Osteoblast (primary cell): ENCODE data around the gene DPP10. TPM values are rescaled to one million over a fixed set of nuclear protein-coding genes. Genes with fewer than 3 reads are reported as not detected.

ENCODE experiments used
- DNase-seq: peaks from one replicate; pipeline ENCODE4 v3.0.0; 2011; ENCODE audit warnings: low spot score, mixed read lengths; ENCODE audit not compliant: insufficient read length; ENCODE audit errors: missing footprints
- H2AFZ ChIP-seq: 2 replicates; pipeline ENCODE4 v1.6.0; 2011; ENCODE audit warnings: mild to moderate bottlenecking, low read length
- H3K27ac ChIP-seq: 2 replicates; pipeline ENCODE4 v1.5.1; 2011; ENCODE audit warnings: mild to moderate bottlenecking, low read depth, low read length, moderate library complexity
- H3K27me3 ChIP-seq: 2 replicates; pipeline ENCODE4 v1.6.0; 2012; ENCODE audit warnings: mild to moderate bottlenecking, control low read depth, inconsistent platforms, low read length, moderate library complexity; ENCODE audit not compliant: insufficient read depth
- H3K36me3 ChIP-seq: 2 replicates; pipeline ENCODE4 v1.5.1; 2011; ENCODE audit warnings: mild to moderate bottlenecking, low read length, control low read depth, moderate library complexity; ENCODE audit not compliant: insufficient read depth
- H3K4me1 ChIP-seq: 2 replicates; pipeline ENCODE4 v1.5.1; 2011; ENCODE audit warnings: mild to moderate bottlenecking, low read length, control low read depth, moderate library complexity; ENCODE audit not compliant: insufficient read depth
- H3K4me2 ChIP-seq: 2 replicates; pipeline ENCODE4 v1.6.0; 2011; ENCODE audit warnings: mild to moderate bottlenecking, low read length; ENCODE audit not compliant: insufficient read depth
- H3K4me3 ChIP-seq: fragments of 200-600 bp; sonication (generic); 3 replicates; pipeline ENCODE4 v1.5.1; 2012; ENCODE audit warnings: mild to moderate bottlenecking, low read length, inconsistent platforms; ENCODE audit not compliant: insufficient read depth
- H3K79me2 ChIP-seq: 2 replicates; pipeline ENCODE4 v1.6.0; 2012; ENCODE audit warnings: mild to moderate bottlenecking, low read length, control low read depth, inconsistent platforms; ENCODE audit not compliant: insufficient read depth
- H3K9me3 ChIP-seq: 2 replicates; pipeline ENCODE4 v1.5.1; 2011; ENCODE audit warnings: low read depth, low read length, control low read depth
- H4K20me1 ChIP-seq: 2 replicates; pipeline ENCODE4 v1.6.0; 2012; ENCODE audit warnings: mild to moderate bottlenecking, low read length, control low read depth; ENCODE audit not compliant: insufficient read depth
- total RNA-seq: library from RNA; depleted of rRNA; stranded (reverse); fragments of >200 nt; gene quantifications from 2 replicates; pipeline ENCODE4 v1.2.3, GENCODE V29; 2012
- TF ChIP-seq, protein P1 (sequence below): IDR thresholded peaks from 2 replicates; pipeline ENCODE4 v1.5.1; 2011; ENCODE audit warnings: mild to moderate bottlenecking, low read depth, low read length, moderate library complexity; ENCODE audit errors: extremely low read depth

Gene DPP10
- total RNA-seq, 1 donor = not detected

DNA sequence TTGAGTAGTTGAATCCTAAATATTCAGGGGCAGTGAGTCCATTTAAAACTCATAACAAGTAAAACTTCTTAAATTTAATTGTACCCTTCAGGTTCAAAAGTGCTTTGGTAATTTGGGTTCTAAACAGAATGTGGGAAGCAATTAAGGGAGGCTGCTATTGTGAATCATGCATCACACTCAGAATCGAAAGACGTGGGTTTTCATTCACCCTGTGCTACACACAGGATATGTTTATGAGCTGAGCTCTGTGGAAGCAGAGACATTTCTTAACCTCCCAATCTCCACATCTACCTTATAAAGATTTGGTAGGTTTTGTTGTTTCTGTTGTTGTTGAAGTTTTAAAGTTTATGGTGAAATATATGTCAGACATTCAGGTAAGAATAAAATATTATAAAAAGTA is 633.4 kb downstream of the DPP10 start:
- H3K4me3 ChIP-seq = no peak overlapping the region
- H3K4me1 ChIP-seq = no peaks in the 10 kb centered on the region
- TF ChIP-seq, protein P1, sequence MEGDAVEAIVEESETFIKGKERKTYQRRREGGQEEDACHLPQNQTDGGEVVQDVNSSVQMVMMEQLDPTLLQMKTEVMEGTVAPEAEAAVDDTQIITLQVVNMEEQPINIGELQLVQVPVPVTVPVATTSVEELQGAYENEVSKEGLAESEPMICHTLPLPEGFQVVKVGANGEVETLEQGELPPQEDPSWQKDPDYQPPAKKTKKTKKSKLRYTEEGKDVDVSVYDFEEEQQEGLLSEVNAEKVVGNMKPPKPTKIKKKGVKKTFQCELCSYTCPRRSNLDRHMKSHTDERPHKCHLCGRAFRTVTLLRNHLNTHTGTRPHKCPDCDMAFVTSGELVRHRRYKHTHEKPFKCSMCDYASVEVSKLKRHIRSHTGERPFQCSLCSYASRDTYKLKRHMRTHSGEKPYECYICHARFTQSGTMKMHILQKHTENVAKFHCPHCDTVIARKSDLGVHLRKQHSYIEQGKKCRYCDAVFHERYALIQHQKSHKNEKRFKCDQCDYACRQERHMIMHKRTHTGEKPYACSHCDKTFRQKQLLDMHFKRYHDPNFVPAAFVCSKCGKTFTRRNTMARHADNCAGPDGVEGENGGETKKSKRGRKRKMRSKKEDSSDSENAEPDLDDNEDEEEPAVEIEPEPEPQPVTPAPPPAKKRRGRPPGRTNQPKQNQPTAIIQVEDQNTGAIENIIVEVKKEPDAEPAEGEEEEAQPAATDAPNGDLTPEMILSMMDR = no peak
- H3K27me3 ChIP-seq = no peaks in the 10 kb centered on the region
- no peak overlapping the region for H2AFZ ChIP-seq
- DNase-seq = no peak
- no peaks in the 10 kb centered on the region for H3K79me2 ChIP-seq
- no peaks in the 10 kb centered on the region for H3K36me3 ChIP-seq
- no peak overlapping the region for H3K4me2 ChIP-seq
- no peak overlapping the region for H3K27ac ChIP-seq
- no peaks in the 10 kb centered on the region for H3K9me3 ChIP-seq
- no peaks in the 10 kb centered on the region for H4K20me1 ChIP-seq

DNA sequence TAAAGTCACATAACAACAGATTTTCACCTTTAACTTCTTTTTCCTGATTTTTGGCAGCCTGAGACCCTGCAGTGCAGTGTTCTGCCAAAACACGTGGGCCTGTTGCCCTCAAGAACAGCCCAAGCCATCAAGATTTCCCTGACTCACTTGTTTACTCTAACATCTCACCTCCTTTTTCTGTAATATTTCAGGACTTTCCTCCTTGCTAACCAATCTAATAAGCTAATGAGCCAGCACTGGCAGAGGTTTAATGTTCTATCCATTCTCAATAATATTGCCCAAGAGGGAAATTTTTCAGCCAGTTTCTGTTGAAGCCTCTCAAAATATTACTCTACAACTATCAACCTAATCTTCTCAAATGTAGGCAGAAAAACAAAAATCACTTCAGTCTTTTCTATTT is 635.2 kb downstream of the DPP10 start:
- Histone ChIP-seq H4K20me1 (no peaks in the 10 kb centered on the region), H3K27ac (no peak overlapping the region), H2AFZ (no peak overlapping the region), H3K4me3 (no peak overlapping the region), H3K27me3 (no peaks in the 10 kb centered on the region), H3K4me1 (no peaks in the 10 kb centered on the region), H3K79me2 (no peaks in the 10 kb centered on the region), H3K4me2 (no peak overlapping the region), H3K36me3 (no peaks in the 10 kb centered on the region), H3K9me3 (no peaks in the 10 kb centered on the region)
- no peak for DNase-seq
- TF ChIP-seq, protein P1 = no peak

DNA sequence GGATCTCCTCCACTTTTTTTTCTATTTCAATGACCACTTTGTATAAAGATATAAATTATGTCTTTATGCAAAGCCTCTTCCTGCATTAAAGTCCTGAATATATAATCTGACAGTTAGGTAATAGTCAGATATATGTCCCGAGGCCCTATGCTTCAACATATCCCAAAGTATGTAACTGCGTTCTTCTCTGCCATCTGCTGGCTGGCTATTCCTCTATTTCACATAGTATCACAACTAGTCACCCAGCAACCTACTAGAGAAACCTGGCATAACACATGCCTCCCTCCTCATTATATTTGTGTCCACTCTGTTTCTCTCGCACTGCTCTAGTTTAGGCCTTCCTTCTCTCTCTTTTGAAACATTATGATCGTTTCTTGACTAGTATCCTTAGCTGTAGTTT is 640.8 kb downstream of the DPP10 start:
- H3K4me3 ChIP-seq = no peak overlapping the region
- no peaks in the 10 kb centered on the region for H3K4me1 ChIP-seq
- H3K27me3 ChIP-seq = no peaks in the 10 kb centered on the region
- no peak overlapping the region for H3K4me2 ChIP-seq
- TF ChIP-seq, protein P1 = no peak
- no peaks in the 10 kb centered on the region for H4K20me1 ChIP-seq
- no peaks in the 10 kb centered on the region for H3K36me3 ChIP-seq
- H3K27ac ChIP-seq = no peak overlapping the region
- H3K79me2 ChIP-seq = no peaks in the 10 kb centered on the region
- no peak overlapping the region for H2AFZ ChIP-seq
- DNase-seq = no peak
- H3K9me3 ChIP-seq = peaks cover 3% of the 10 kb centered on the region

DNA sequence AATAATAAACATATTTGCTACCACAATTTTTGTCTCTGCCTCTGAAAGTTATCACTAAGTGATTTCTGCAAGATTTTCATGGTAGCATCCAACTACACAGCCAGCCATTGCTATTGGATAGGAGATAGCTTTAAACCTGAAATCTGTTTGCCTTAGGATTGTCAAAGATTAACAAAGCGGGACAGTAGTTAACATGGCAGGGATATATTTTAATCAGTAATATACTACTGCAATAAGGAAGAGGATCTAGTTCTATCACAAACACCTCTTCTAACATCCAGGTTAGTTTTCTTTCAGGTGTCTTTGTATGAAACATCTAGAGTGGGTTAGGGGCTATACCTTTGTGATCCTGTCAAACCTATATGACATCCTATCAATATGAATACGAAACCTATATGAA is 641.3 kb downstream of the DPP10 start:
- no peaks in the 10 kb centered on the region for H3K27me3 ChIP-seq
- no peaks in the 10 kb centered on the region for H4K20me1 ChIP-seq
- H2AFZ ChIP-seq = no peak overlapping the region
- H3K79me2 ChIP-seq = no peaks in the 10 kb centered on the region
- TF ChIP-seq, protein P1 = no peak
- no peak overlapping the region for H3K4me2 ChIP-seq
- no peaks in the 10 kb centered on the region for H3K4me1 ChIP-seq
- H3K36me3 ChIP-seq = no peaks in the 10 kb centered on the region
- DNase-seq = no peak
- H3K4me3 ChIP-seq = no peak overlapping the region
- peaks cover 3% of the 10 kb centered on the region for H3K9me3 ChIP-seq
- no peak overlapping the region for H3K27ac ChIP-seq
